IPS-15b (cell line): ENCODE results near the gene FNDC1.
"Not testable (repeated sequence)": the region's sequence is repeated elsewhere in the genome, so short reads cannot be mapped to it uniquely, and the experiment has no call there.

ENCODE experiments used
- H3K27me3 ChIP-seq: one replicate; pipeline ENCODE4 v1.6.1; 2013; ENCODE audit warnings: low read length; ENCODE audit not compliant: control insufficient read depth, insufficient read depth
- H3K36me3 ChIP-seq: one replicate; pipeline ENCODE4 v1.6.1; 2013; ENCODE audit warnings: low read length; ENCODE audit not compliant: control insufficient read depth, insufficient read depth
- H3K4me1 ChIP-seq: one replicate; pipeline ENCODE4 v1.6.1; 2013; ENCODE audit warnings: mild to moderate bottlenecking, low read length; ENCODE audit not compliant: control insufficient read depth, insufficient read depth
- H3K4me3 ChIP-seq: one replicate; pipeline ENCODE4 v1.5.1; 2013; ENCODE audit warnings: low read depth, low read length
- H3K9ac ChIP-seq: one replicate; pipeline ENCODE4 v1.6.1; 2013; ENCODE audit warnings: low read depth, mild to moderate bottlenecking, low read length
- H3K9me3 ChIP-seq: one replicate; pipeline ENCODE4 v1.6.1; 2013; ENCODE audit warnings: mild to moderate bottlenecking, low read length; ENCODE audit not compliant: control insufficient read depth, insufficient read depth

FNDC1 gene

DNA sequence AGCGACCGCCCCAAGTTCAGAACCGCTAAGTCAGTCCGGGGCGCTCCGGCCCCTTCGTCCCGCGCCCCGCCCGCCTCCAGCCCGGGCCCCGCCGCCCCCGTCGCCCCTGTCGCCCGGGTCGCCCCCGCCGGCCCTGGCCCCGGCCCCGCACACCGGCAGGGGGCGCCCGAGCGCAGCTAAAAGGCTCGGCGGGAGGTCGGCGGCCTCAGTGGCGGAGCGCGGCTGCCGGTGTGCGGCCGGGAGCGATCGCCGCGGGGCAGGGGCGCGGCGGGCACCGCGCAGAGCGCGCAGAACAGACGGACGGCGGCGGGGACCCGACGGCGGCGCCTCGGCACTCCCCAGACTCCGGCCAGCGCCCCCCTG, at the start of gene FNDC1:
Gene FNDC1 (plus strand): TSS at position 208 of the 363 bp plus-strand sequence. CDS start 197 bp downstream, outside the sequence.
- H3K27me3 ChIP-seq: peaks cover 86% of the 10 kb centered on the region

GRCh38 chr6:159119791-159120190, 49.4 kb upstream of the FNDC1 start:
- Histone ChIP-seq H3K9ac (no peak overlapping the region), H3K9me3 (no peaks in the 10 kb centered on the region), H3K27me3 (no peaks in the 10 kb centered on the region), H3K4me1 (no peaks in the 10 kb centered on the region), H3K4me3 (no peak overlapping the region), H3K36me3 (no peaks in the 10 kb centered on the region)

More for the DNA sequence above, at the start of gene FNDC1:
- Histone ChIP-seq H3K4me1 (peaks cover 5% of the 10 kb centered on the region), H3K36me3 (no peaks in the 10 kb centered on the region), H3K9me3 (no peaks in the 10 kb centered on the region), H3K4me3 (peak within 1 kb of the TSS; percentile 68), H3K9ac (no peak within 1 kb of the TSS)

- H3K9me3 ChIP-seq: no peaks in the 10 kb centered on the region
- H3K27me3 ChIP-seq: no peaks in the 10 kb centered on the region
- H3K4me1 ChIP-seq: no peaks in the 10 kb centered on the region
- no peak overlapping the region for H3K9ac ChIP-seq
- no peak overlapping the region for H3K4me3 ChIP-seq
- no peaks in the 10 kb centered on the region for H3K36me3 ChIP-seq
Observed at GRCh38 chr6:159121486-159121885, 47.7 kb upstream of the FNDC1 start.

DNA sequence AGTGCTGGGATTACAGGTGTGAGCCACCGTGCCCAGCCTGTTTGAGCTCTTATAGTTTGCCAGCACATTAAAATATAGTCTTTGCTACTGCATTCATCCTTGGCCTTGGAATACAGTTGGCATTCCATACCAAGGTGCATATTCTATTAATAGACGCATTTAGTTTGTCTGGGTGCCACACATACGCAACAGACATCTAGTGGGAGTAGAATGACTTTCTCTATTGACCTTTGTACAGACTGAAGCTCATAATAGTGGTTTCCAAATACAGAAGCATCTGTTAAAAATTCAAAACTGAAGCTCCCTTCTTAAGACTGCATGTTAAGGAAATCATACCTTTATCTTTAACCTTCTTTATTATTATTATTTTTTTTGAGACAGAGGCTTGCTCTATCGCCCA, 46.7 kb upstream of the FNDC1 start:
- no peaks in the 10 kb centered on the region for H3K9me3 ChIP-seq
- H3K27me3 ChIP-seq: no peaks in the 10 kb centered on the region
- no peaks in the 10 kb centered on the region for H3K36me3 ChIP-seq
- no peaks in the 10 kb centered on the region for H3K4me1 ChIP-seq
- H3K9ac ChIP-seq: no peak overlapping the region
- no peak overlapping the region for H3K4me3 ChIP-seq

DNA sequence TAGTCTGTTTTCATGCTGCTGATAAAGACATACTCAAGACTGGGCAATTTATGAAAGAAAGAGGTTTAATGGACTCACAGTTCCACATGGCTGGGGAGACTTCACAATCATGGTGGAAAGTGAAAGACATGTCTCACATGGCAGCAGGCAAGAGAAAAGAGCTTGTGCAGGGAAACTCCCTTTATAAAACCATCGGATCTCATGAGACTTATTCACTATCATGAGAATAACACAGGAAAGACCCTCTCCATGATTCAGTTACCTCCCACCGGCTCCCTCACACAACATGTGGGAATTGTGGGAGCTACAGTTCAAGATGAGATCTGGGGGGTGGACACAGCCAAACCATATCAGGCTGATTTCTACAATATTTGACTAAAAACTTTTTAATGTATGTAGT, 45.4 kb upstream of the FNDC1 start:
- H3K36me3 ChIP-seq, H3K9ac ChIP-seq, H3K27me3 ChIP-seq, H3K4me1 ChIP-seq, H3K9me3 ChIP-seq, H3K4me3 ChIP-seq: not testable (repeated sequence)

GRCh38 chr6:159125014-159125609, 44.1 kb upstream of the FNDC1 start:
- H3K4me1 ChIP-seq: no peaks in the 10 kb centered on the region
- H3K4me3 ChIP-seq: no peak overlapping the region
- H3K27me3 ChIP-seq: no peaks in the 10 kb centered on the region
- H3K9ac ChIP-seq: no peak overlapping the region
- no peaks in the 10 kb centered on the region for H3K9me3 ChIP-seq
- H3K36me3 ChIP-seq: no peaks in the 10 kb centered on the region

- Histone ChIP-seq H3K9me3 (no peaks in the 10 kb centered on the region), H3K9ac (no peak overlapping the region), H3K4me1 (no peaks in the 10 kb centered on the region), H3K4me3 (no peak overlapping the region), H3K27me3 (no peaks in the 10 kb centered on the region), H3K36me3 (no peaks in the 10 kb centered on the region)
Observed at GRCh38 chr6:159125951-159126352, 43.2 kb upstream of the FNDC1 start.

- Histone ChIP-seq H3K4me3 (no peak overlapping the region), H3K36me3 (no peaks in the 10 kb centered on the region), H3K9ac (no peak overlapping the region)
Observed at GRCh38 chr6:159126590-159126989, 42.6 kb upstream of the FNDC1 start.

GRCh38 chr6:159127701-159128100, 41.5 kb upstream of the FNDC1 start:
- no peaks in the 10 kb centered on the region for H3K36me3 ChIP-seq

More at GRCh38 chr6:159126590-159126989, 42.6 kb upstream of the FNDC1 start:
- no peaks in the 10 kb centered on the region for H3K9me3 ChIP-seq
- H3K27me3 ChIP-seq: no peaks in the 10 kb centered on the region
- no peaks in the 10 kb centered on the region for H3K4me1 ChIP-seq

DNA sequence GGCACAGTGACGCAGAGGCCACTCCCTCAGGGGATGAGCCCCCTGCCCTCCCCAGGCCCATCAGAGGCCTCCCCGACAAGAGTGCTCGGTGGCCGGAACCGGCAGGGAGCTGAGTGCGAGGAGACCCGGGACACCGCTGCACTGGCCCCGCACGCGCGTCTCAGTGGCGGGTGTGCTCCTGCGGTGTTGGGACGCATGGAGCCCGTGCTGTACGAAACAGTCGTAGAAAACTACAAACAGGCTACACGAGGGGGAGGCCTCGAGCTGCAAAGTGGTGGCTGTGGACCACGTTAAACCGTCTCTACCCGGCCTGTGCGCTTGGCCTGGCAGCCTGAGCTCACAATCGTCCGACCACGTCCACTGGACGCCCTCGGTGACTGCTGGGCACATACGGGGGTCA, 40.2 kb upstream of the FNDC1 start:
- H3K4me3 ChIP-seq: no peak overlapping the region
- H3K27me3 ChIP-seq: no peaks in the 10 kb centered on the region
- no peaks in the 10 kb centered on the region for H3K4me1 ChIP-seq
- H3K9me3 ChIP-seq: no peaks in the 10 kb centered on the region
- H3K36me3 ChIP-seq: no peaks in the 10 kb centered on the region
- H3K9ac ChIP-seq: no peak overlapping the region

More at GRCh38 chr6:159127701-159128100, 41.5 kb upstream of the FNDC1 start:
- Histone ChIP-seq H3K4me1 (no peaks in the 10 kb centered on the region), H3K9me3 (no peaks in the 10 kb centered on the region), H3K9ac (no peak overlapping the region), H3K4me3 (no peak overlapping the region), H3K27me3 (no peaks in the 10 kb centered on the region)

- no peak overlapping the region for H3K9ac ChIP-seq
- H3K27me3 ChIP-seq: no peaks in the 10 kb centered on the region
- H3K36me3 ChIP-seq: no peaks in the 10 kb centered on the region
- H3K9me3 ChIP-seq: no peaks in the 10 kb centered on the region
- H3K4me3 ChIP-seq: no peak overlapping the region
- no peaks in the 10 kb centered on the region for H3K4me1 ChIP-seq
Observed at GRCh38 chr6:159130846-159131245, 38.4 kb upstream of the FNDC1 start.

GRCh38 chr6:159131709-159132108, 37.5 kb upstream of the FNDC1 start:
- H3K4me3 ChIP-seq: no peak overlapping the region
- no peaks in the 10 kb centered on the region for H3K36me3 ChIP-seq
- no peaks in the 10 kb centered on the region for H3K9me3 ChIP-seq
- no peak overlapping the region for H3K9ac ChIP-seq
- H3K27me3 ChIP-seq: no peaks in the 10 kb centered on the region
- no peaks in the 10 kb centered on the region for H3K4me1 ChIP-seq
